ENCODE data around the gene TRA2A.

TRA2A gene

GRCh38 chr7:23544913-23545354 is 13.2 kb upstream of the TRA2A start:
- H3K4me3 ChIP-seq (ENCODE audit: low read length): no peak overlapping the region
- DNase-seq (ENCODE audit: low read depth): no peak
- TF ChIP-seq CTCF (conservative IDR thresholded peaks at IDR 0.05; ENCODE audit: low read depth, low read length): peak; percentile 63

- TF ChIP-seq CTCF (conservative IDR thresholded peaks at IDR 0.05; ENCODE audit: low read depth, low read length): no peak
- no peak for DNase-seq (ENCODE audit: low read depth)
- H3K4me3 ChIP-seq (ENCODE audit: low read length): no peak overlapping the region
Observed at GRCh38 chr7:23542752-23543151, 11.0 kb upstream of the TRA2A start.

GRCh38 chr7:23539494-23539907 is 7.7 kb upstream of the TRA2A start:
- TF ChIP-seq CTCF (conservative IDR thresholded peaks at IDR 0.05; ENCODE audit: low read depth, low read length): no peak
- DNase-seq (ENCODE audit: low read depth): no peak
- H3K4me3 ChIP-seq (ENCODE audit: low read length): no peak overlapping the region

- no peak for TF ChIP-seq CTCF (conservative IDR thresholded peaks at IDR 0.05; ENCODE audit: low read depth, low read length)
- no peak for DNase-seq (ENCODE audit: low read depth)
- H3K4me3 ChIP-seq (ENCODE audit: low read length): no peak overlapping the region
Observed at GRCh38 chr7:23538301-23538700, 6.5 kb upstream of the TRA2A start.

GRCh38 chr7:23533238-23533604 is 1.4 kb upstream of the TRA2A start:
- TF ChIP-seq CTCF (conservative IDR thresholded peaks at IDR 0.05; ENCODE audit: low read depth, low read length): peak; percentile 9
- no peak for DNase-seq (ENCODE audit: low read depth)

GRCh38 chr7:23532490-23533237 is 883 bp upstream of the TRA2A start:
- H3K4me3 ChIP-seq (ENCODE audit: low read length): no peak overlapping the region
- TF ChIP-seq CTCF (conservative IDR thresholded peaks at IDR 0.05; ENCODE audit: low read depth, low read length): no peak
- DNase-seq (ENCODE audit: low read depth): no peak

More at GRCh38 chr7:23533238-23533604, 1.4 kb upstream of the TRA2A start:
- H3K4me3 ChIP-seq (ENCODE audit: low read length): no peak overlapping the region
